ENCODE results near the gene MRPL42.
"Not testable (repeated sequence)": the region's sequence is repeated elsewhere in the genome, so short reads cannot be mapped to it uniquely, and the experiment has no call there.

Gene MRPL42

DNA sequence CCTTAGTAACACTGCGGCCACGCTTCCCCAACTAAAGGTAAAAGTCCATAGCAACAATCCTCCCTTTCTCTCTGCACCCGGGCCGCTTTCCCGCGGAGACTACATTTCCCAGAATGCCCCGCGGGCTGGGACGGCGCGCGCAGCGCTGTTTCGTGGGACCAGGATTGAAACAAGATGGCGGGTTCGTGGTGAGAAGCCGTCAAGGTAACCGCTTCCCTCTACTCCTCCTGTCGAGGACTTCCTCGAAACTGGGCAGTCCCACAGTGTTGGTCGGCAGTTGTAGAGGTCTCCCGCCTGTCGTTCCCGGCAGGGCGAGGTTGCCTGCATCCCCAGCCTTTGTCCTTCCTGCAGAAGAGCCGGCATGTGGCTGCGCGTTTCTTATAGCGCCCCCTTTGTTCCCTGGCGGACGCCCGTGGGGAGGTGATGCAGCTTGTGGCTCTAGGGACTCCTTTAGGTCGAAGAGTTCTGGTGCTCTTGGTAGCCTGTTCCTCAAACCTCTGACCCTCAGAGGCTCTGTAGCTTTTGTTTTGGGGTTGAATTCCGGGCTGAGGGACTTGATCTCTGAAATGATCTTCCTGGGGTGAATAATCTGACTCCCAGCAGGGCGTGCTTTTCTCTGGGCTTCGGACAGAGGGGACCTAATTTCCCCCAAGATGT lies at the start of gene MRPL42:
Gene MRPL42, plus strand, starts transcription at position 164 of the 657 bp plus-strand sequence. CDS start 1,772 bp downstream, outside the sequence.
- DNase-seq = peak; percentile 87

DNA sequence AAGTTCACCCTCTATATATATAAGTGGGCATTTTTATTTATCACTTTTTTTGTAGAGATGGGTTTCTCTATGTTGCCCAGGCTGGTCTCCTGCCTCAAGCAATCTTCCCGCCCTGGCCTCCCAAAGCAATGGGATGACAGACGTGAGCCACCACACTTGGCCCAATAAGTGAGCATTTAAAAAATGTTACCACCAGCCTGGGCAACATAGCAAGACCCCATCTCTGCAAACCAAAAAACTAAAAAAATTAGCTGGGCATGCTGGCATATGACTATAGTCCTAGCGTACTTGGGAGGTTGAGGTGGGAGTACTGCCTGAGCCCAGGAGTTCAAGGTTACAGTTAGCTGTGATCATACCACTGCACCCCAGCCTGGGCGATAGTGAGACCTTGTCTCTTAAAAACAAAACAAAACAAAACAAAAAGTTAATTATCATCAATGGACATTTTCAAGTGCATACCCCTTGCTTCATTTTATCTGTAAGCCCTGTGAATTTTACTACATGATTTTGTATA lies 49.3 kb upstream of the MRPL42 start:
- DNase-seq = no peak

DNA sequence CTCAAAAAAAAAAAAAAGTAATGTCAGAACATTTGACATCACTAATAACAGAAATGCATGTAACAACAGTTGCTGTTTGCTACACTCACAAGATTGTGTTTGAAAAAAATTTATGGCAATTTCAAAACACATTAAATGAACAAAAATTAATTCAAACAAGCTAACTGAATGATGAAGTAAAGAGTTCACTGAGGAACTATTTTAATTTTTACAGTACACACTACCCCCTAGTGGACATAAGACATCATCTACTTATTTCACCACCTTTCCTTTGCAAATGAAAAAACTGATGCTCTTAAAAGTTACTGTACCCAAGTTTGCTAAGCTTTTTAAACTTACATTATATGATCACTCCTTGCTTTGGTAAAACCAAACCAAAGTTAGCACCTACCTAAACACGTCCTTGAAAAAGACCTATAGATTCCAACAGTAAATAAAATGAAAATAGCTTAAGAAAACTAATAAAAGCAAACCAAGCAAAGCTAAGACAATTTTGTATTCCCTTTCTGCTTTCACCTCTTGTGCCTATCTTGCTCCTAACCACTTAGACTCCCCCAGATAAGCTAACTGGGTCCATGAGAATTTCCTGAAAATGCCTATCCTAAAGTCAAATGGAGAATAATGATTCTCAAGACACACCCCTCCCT lies 47.8 kb upstream of the MRPL42 start:
- DNase-seq = peak; percentile 63

DNA sequence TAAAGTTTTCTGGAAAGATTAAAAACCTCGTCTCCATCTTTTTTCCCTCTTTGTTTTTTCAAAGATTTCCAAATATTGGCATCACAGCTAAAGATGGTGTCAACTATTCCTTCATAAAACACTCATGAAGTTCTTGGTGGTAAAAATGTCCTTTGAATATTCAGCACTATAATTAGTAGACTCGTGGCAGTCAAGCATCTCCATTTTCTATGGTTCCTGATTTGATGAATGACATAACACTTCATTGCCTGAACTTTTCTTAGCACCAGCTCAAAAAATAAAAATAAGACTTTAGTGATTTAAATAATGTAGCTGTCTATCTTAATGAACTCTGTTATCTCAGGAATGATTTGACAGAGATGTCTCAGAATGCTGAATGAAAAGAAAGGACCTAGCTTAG lies 45.3 kb upstream of the MRPL42 start:
- no peak for DNase-seq

DNA sequence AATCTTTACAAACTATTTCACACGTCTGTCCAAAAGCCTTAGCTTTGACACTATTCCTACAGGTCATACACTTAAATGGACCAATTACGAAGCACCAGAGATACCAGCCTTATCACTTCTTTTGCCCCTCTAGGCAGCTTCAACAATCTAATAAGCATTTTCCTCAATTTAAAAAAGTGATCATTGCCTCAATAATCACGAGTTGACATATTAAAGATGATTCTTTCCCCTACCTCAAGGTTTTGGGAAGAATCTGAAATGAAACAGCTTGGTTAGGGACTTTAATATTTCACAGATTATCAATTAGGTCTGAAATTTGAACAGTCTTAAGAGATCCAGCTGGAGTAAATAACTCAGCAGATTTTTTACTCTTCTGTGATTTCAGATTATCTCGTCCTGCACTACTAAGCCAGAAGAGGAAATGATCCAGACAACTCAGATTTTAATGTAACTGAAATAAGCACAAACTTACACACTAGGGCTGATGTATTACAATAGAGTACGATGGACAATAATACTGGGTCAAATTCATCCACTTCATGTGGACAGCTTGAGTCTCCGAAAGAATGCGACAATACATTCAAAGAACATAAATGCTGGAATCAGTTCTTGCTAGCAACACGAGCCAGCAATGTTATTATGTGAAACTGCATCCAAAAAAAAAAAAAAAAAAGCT lies 41.4 kb upstream of the MRPL42 start:
- DNase-seq = no peak

DNA sequence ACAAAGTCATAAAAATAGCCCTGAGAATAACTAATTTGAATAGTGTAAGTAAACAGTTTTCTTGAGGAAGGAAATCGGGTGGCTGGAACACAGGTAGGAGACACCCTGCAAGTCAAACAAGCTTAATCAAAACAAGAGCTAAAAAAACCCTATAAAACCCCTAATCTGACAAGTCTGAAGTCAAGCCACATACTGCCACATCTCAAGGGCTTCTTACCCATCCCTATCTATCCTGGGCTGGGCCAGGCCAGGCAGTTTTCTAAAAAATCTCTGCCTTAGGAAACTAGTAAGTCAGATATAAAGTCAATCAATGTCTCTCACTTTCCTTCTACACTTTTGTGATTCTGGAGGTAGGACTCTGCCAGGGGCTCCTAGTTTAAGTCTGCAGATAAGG lies 40.9 kb upstream of the MRPL42 start:
- no peak for DNase-seq

DNA sequence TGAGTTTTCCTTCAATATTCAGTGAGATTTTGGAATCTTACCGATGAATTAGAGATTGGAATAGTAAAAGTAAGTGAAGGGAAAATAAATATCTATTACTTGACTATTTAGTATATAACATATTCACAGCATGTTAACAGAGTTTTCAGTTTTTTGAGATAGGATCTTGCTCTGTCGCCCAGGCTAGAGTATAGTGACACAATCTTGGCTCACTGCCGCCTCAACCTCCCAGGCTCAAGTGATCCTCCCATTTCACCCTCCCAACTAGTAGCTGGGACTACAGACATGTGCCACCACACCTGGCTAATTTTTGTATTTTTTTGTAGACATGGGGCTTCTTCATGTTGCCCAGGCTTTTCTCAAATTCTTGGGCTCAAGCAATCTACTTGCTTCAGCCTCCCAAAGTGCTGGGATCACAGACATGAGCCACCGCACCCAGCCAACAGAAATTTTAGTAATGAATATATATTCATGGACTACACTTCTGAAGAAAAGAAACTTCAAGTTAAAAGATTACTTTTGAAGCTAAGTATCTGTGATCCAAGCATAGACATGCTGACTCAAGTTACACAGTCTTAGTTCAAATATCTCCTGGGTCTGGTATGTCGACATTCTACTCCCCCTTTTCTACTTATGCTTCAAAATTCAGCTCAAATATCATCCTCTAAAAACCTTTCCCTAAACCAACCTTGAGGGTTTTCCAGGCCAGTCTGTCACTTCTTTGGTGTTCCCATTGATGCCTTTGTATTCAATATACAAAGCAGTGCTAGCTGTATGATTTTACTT lies 39.3 kb upstream of the MRPL42 start:
- DNase-seq = no peak

DNA sequence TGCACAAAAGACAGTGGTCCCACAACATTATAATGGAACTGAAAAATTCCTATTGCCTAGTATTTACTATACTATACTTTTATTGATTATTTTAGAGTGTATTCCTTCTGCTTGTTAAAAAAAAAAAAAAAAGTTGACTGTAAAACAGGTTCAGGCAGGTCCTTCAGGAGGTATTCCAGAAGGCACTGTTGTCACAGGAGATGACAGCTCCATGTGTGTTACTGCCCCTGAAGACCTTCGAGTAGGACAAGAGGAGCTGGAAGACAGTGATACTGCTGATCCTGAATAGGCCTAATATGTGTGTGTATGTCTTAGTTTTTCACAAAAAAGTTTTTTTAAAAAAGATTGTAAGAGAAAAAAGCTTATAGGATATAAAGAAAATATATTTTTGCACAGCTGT lies 37.9 kb upstream of the MRPL42 start:
- no peak for DNase-seq

DNA sequence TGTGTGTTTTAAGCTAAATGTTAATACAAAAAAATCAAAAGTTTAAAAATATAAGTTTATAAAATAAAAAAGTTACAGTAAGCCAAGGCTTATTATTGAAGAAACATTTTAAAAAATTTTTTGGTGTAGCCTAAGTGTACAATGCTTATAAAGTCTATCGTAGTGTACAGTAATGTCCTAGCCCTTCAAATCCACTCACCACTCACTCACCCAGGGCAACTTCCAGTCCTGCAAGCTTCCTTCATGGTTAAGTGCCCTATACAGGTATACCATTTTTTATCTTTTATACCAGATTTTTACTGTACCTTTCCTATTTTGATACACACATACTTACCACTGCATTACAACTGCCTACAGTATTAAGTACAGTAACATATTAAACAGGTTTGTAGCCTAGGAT lies 37.5 kb upstream of the MRPL42 start:
- DNase-seq = no peak

DNA sequence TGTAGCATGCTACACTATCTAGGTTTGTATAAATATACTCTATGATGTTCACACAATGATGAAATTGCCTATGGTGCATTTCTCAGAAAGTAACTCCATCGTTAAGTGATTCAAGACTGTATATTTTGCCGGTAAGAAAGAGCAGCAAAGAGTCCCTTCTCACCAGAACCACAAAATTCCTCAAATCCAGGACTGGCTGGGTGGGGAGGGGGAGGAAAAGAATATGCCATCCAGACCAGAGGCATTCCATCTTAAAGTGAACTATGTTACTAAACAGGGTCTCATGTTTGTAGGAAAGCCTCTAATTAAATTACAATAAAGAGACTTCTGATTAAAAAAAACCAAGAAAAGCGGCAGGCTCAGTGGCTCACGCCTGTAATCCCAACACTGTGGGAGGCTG lies 37.0 kb upstream of the MRPL42 start:
- no peak for DNase-seq

DNA sequence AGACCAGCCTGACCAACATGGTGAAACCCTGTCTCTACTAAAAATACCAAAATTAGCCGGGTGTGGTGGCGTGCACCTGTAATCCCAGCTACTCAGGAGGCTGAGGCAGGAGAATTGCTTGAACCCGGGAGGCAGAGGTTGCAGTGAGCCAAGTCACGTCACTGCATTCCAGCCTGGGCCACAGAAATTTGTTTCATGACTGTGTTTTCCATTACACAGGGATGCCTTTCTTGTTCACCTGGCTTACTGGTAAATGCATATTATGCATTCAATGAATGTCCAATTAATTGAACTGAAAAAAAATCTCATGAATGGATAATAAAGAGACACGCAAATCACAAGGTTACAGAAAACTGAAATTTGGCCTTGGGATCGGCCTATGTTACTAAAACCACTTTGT lies 35.3 kb upstream of the MRPL42 start:
- not testable (repeated sequence) for DNase-seq

DNA sequence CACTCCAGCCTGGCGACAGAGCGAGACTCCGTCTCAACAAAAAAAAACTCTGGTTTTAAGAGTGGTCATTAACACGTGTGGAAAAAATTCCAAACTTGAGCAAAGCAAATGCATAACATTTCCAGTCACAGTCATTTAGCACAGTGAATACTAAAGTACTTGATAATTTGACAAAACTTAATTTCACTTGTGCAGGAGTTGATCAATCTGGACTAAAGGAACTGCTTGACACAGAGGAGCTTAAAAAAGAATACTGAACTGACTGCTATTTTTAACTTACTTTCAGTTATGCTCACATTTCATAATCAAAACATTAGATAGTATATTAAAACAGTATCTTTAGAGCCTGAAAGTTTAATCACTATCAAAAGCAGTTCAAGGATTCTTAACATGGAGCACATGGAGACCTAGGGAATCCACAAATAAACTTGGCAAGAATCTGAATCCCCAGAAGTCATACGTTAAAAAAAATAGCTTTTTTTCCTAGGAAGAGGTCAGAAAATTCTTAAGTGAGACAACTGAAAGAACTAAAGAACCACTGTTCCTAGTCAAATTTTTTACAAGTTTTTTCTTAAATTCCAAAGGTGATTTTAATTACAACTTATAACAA lies 33.0 kb upstream of the MRPL42 start:
- peak; percentile 69 for DNase-seq

DNA sequence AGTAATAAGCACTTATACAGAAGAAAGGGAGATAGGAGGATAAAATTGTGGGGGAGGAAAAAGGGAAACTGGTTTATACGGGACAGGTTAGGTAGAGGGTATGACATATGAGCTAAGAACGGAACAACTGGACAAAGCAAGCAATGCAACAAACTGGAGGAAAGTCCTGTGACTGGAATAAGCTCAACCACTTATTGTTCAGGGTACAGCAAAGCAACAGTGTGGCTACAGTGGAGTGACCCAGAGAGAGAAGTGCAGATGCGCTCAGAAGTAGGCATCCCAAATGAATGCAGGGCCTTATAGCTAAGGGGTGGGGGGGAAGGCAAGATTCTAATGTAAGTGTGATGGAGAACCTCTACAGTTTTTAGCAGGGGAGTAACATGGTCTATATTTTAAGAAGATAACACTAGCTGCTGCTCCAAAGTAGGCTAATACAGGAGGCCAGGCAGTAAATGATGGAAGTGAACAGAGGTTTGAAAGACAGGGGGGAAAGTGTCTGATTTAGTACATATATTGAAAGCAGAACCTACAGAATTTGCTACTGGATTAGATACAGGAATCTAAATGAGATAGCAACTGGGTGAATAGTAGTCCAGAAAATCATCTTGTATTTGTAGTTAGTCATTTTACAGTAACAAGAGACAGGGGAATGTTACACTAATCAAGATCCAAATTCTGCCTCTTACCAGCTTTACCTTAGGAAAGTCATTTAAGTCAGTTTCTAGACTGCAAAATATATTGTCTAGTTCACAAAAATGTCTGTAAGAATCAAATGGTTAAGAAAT lies 28.9 kb upstream of the MRPL42 start:
- no peak for DNase-seq

DNA sequence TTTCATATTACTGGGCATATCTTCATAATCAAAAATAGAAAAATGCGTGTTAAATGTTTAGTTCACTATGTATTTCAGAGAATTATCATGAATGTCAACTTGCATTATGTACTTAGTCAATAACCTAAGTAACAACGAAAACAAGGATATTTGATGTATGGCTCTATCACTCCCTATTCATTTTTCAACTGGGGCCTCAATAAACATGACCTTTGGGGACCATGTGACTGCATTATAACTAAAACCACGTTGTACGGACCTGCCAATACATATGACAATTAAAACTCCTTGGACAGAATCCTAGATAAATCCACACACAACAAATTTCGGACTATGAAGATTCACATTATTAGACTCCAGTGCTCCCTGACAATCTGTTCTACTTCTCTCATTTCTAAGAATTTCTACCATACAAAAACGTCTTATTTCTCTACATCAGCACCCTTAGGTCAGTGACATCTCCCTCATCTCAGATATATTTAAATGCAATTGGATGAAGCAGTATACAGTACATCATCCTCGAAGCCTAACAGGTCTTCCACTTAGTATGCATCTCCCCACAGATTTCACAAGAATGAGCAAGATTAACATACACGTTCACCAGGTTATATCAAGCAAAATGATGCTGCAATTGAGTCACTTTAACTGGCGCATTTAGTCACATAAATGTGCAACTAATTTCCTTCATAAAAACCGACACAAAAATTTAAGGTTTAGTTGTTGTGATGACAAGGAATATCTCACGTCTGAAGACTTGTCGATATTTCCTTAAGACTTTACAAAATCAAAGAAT lies 27.1 kb upstream of the MRPL42 start:
- DNase-seq = peak; percentile 19

DNA sequence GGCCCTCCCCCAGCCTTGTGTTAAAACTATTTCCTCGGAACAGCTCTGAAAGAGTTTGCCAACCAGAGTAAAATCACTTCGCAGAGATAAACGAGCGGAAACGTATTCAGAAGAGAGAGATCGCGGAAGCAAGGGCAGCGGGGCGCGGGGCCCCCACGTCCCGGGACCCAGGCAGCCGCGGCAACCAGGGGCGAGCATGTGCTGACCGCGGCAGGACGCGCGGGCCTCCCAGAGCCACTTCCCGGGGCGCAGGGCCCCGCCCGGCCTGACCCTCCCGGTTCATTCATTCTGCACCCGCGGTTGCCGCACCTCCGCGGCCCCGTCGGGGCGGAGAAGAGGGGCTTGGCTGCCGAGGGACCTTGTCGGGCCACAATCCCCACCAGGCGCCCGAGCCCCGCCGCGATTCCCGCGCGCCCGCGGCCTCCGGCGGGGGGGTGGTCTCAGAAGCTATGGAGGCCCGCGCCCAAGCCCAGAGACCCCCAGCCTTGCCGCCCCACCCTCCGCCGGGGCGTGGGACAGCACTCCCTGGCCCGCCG lies 26.2 kb upstream of the MRPL42 start:
- peak; percentile 27 for DNase-seq

DNA sequence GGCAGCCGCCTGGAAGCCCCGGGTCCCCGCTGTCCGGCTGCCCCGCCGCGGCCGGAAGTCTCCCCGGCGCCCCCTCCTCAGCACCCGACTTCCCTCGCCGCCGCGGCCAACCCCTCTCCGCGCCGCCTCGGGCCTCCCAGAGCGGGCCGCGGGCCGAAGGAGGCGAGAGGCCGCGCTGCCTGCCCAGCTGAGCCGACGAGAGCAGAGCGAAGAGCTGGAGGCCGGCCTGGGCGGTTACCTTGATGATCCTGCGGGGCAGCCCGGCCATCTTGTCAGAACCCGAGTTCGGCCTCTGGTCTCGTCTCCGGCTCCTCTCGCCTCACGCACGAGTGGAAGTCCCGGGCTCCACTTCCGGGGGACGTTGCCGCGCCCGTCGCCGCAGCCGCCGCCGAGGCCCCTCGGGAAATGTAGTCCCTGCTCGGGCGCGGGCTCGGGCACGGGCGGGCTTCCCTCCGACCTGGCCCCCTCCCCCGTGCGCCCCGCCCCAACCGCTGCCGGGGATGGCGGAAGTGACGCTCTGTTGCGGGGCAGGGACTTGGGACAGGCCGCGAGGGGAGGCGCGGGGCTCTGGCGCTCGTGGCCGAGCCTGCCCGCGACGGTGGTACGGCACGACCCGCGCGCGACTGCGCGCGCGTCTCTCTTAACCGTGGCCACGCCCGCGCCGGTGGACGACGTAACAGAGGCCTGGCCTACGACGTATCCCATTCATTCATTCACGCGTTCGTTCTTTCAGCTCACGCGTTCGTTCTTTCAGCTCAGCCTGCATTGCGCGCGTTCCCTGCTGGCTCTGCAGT lies 25.5 kb upstream of the MRPL42 start, which contains the start of gene UBE2N:
Gene UBE2N, minus strand, starts transcription at position 331 of the 794 bp plus-strand sequence. Its CDS starts 63 bp downstream, at position 268.
- DNase-seq = peak; percentile 95

DNA sequence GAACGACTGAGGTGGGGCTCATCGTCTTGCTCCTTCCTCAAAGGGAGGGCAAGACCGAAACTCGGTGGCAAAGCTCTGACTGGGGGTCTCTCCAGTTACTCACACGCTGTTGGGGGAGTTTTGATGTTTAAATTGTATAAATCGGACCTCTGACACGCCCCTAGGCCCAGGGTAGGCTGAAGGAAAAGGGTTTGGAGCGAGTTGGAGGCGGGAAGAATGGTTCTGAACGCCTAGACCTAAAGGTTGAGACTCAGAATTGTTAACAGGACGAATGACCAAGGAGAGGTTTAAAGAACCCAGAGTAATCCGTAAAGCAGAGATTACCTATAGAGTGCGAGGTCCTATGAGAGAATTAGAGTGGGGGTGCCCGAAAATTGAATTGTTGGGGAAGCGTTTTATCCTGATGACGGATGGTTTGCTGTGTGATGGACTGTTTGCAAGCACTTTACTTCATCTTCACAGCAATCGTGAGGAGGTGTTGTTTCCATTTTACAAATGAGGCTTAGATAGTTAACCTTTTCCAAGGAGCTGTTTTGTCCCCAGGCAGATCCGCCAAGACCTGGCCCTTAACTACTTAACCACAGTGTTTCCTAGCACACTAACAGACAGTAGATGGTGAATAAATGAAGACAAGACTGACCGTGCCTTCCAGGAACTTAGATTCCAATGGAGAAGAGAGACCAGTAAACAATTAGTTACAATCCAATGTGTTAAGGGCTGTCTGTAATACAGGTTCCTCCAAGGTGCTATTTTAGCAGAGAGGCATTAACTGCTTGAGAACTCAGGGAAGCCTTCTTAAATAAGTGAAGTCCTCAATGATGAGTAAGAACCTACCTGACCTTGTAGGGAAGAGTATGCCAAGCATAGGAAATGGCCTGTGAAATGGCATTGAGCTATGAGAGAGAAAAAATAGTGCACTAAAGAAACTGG lies 24.6 kb upstream of the MRPL42 start:
- no peak for DNase-seq

DNA sequence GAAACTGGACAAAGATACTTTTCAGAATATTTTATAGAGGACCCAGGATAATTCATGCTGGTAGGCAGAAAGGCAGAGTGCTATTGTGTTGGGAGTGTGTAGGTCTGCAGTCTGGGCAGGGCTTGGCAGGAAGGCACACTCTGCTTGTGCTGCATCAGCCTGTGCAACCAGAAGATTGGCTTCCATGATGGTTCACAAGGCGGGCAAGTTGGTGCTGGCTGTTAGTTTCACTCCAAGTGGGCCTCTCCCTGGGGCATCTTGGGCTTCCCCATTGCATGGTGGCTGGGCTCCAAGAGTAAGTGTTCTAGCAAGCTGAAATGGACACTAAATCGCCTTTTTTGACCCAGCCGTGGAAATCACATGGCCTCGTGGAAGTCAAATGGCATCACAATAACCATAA lies 23.7 kb upstream of the MRPL42 start:
- DNase-seq = no peak
